Large intestine (tissue), 3 donors: Measurements from ENCODE around the gene ASCC3. TPM values are rescaled to one million over a fixed set of nuclear protein-coding genes. Genes with fewer than 3 reads are reported as not detected.
"Not testable (repeated sequence)": the region's sequence is repeated elsewhere in the genome, so short reads cannot be mapped to it uniquely, and the experiment has no call there.

Experiments
- DNase-seq, 2 donors: peaks; one replicate each; pipeline versions ENCODE4 v3.0.0 to v3.0.0-alpha.2; 2013
- H3K27ac ChIP-seq: one replicate; pipeline ENCODE4 v1.5.1; 2013; ENCODE audit warnings: low read length
- H3K27me3 ChIP-seq: 2 replicates; pipeline ENCODE4 v1.6.1; 2013; ENCODE audit warnings: low read length; ENCODE audit not compliant: control insufficient read depth, insufficient read depth
- H3K36me3 ChIP-seq: 2 replicates; pipeline ENCODE4 v1.6.1; 2013; ENCODE audit warnings: low read length; ENCODE audit not compliant: control insufficient read depth, insufficient read depth
- H3K4me1 ChIP-seq: one replicate; pipeline ENCODE4 v1.6.1; 2013; ENCODE audit warnings: low read length; ENCODE audit not compliant: control insufficient read depth, insufficient read depth
- H3K4me3 ChIP-seq: one replicate; pipeline ENCODE4 v1.5.1; 2013; ENCODE audit warnings: low read length
- H3K9me3 ChIP-seq: one replicate; pipeline ENCODE4 v1.6.1; 2013; ENCODE audit warnings: mild to moderate bottlenecking, low read depth, low read length, moderate library complexity; ENCODE audit not compliant: control insufficient read depth
- WGBS: methylation state at CpG from one replicate; pipeline ENCODE4 v1.1.5; 2013; ENCODE audit warnings: low lambda C conversion rate; ENCODE audit not compliant: insufficient coverage; 5-methylcytosine and 5-hydroxymethylcytosine counted together
- polyA plus RNA-seq: library from polyadenylated mRNA; unstranded; fragments of 120-200 nt; gene quantifications from one replicate; pipeline ENCODE4 v1.2.1, GENCODE V29; 2013

The ASCC3 gene
- polyA plus RNA-seq, 1 donor: 25.8 TPM

GRCh38 chr6:100906325-100906724, 25.2 kb upstream of the ASCC3 start:
- Histone ChIP-seq H3K9me3 (no peaks in the 10 kb centered on the region), H3K36me3 (no peaks in the 10 kb centered on the region), H3K4me3 (no peak overlapping the region), H3K27ac (no peak overlapping the region), H3K4me1 (peaks cover 4% of the 10 kb centered on the region), H3K27me3 (no peaks in the 10 kb centered on the region)
- no peak for DNase-seq
- WGBS: no CpG with 5 or more reads among the region's 1 CpG

DNA sequence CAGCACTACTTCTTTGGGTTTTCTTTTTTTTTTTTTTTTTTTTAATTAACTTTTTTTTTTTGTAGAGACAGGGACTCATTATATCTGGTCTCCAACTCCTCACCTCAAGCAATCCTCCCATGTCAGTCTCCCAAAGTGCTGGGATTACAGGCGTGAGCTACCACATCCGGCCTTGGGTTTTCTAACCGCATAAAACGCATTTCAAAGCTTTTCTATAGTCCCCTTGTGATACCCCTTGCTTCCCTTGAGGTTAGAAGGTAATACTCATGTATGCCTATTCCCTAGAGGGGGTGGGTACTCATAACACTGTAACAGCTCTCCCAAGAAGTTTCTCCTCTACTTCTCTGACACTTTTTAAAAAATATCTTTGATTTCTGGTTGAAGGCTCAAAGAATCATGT, 23.9 kb upstream of the ASCC3 start:
- DNase-seq: no peak
- Histone ChIP-seq H3K9me3 (no peaks in the 10 kb centered on the region), H3K27ac (no peak overlapping the region), H3K27me3 (no peaks in the 10 kb centered on the region), H3K36me3 (no peaks in the 10 kb centered on the region), H3K4me1 (peaks cover 4% of the 10 kb centered on the region), H3K4me3 (no peak overlapping the region)
- no CpG with 5 or more reads among the region's 4 CpGs for WGBS

DNA sequence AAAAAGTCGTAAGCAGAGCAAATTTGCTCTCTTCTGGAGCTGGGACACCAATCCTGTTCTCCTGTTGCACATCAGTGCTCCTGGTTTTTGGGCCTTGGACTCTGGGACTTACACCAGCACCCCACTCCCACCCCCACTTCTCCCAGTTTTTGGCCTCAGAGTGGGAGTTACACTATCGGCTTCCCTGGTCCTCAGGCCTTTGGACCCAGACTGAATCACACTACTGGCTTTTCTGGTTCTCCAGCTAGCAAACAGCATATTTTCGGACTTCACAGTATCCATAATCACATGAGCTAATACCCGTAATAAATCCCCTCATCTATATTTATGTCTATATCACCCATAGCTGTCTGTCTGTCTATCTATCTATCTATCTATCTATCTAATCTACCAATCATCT, 23.2 kb upstream of the ASCC3 start:
- Histone ChIP-seq H3K36me3 (no peaks in the 10 kb centered on the region), H3K27ac (no peak overlapping the region), H3K27me3 (no peaks in the 10 kb centered on the region), H3K9me3 (no peaks in the 10 kb centered on the region), H3K4me1 (peaks cover 4% of the 10 kb centered on the region), H3K4me3 (no peak overlapping the region)
- peak in 1 of 2 donors; percentile 48 for DNase-seq
- WGBS: no CpG with 5 or more reads among the region's 4 CpGs

GRCh38 chr6:100901582-100901981, 20.5 kb upstream of the ASCC3 start:
- no peak for DNase-seq
- Histone ChIP-seq H3K36me3 (no peaks in the 10 kb centered on the region), H3K27ac (no peak overlapping the region), H3K4me1 (peaks cover 4% of the 10 kb centered on the region), H3K4me3 (no peak overlapping the region), H3K9me3 (no peaks in the 10 kb centered on the region), H3K27me3 (no peaks in the 10 kb centered on the region)
- 61% methylated on average over 3 of the region's 3 CpGs for WGBS

DNA sequence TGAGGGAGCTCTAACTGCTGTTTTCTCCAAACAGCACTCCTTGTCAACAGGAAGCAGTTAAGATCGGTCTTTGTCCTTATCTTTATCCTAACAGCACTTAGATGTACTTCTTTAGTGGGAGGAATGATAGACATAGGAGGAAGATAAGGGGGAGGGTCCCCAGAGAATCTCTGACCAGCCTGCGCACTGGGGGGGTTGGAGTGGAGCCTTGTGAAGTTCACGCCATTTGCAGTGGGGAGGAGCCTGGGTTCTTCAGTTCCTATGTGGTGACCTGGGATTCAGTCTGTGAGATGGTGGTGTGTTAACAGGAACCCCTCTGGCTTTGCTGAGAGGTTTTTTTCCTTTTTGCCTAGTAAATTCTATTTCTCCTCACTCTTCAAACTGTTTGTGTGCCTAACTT, 18.1 kb upstream of the ASCC3 start:
- no peaks in the 10 kb centered on the region for H3K36me3 ChIP-seq
- H3K27me3 ChIP-seq: no peaks in the 10 kb centered on the region
- WGBS: no CpG with 5 or more reads among the region's 3 CpGs
- no peak overlapping the region for H3K4me3 ChIP-seq
- no peaks in the 10 kb centered on the region for H3K9me3 ChIP-seq
- H3K4me1 ChIP-seq: peaks cover 2% of the 10 kb centered on the region
- DNase-seq: no peak
- no peak overlapping the region for H3K27ac ChIP-seq

DNA sequence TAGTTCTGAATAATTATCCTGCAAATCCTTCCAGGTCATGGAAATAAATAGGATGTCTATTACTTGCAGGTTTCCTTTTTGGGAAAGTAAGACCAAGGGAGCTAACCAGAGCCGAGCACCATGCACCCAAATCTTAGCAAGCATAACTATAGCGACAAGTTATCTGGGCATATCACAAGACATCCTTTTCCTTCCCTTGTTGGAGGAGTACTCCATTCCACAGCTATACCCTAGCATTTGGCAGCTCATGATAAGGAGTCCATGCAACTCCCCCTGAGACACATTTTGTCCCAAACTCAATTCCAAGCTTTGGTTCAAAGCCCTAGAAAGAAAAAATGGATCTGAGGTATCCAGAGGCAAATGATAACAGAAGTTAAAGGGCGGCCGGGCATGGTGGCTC, 16.5 kb upstream of the ASCC3 start:
- H3K4me3 ChIP-seq: no peak overlapping the region
- H3K4me1 ChIP-seq: no peaks in the 10 kb centered on the region
- no peaks in the 10 kb centered on the region for H3K36me3 ChIP-seq
- H3K27ac ChIP-seq: no peak overlapping the region
- H3K9me3 ChIP-seq: no peaks in the 10 kb centered on the region
- H3K27me3 ChIP-seq: no peaks in the 10 kb centered on the region
- no peak for DNase-seq
- WGBS: no CpG with 5 or more reads among the region's 4 CpGs

GRCh38 chr6:100893743-100894142, 12.6 kb upstream of the ASCC3 start:
- Histone ChIP-seq H3K27ac (no peak overlapping the region), H3K4me1 (no peaks in the 10 kb centered on the region), H3K27me3 (no peaks in the 10 kb centered on the region), H3K36me3 (no peaks in the 10 kb centered on the region), H3K4me3 (no peak overlapping the region), H3K9me3 (no peaks in the 10 kb centered on the region)
- no CpG with 5 or more reads among the region's 3 CpGs for WGBS
- no peak for DNase-seq

GRCh38 chr6:100892693-100893092, 11.6 kb upstream of the ASCC3 start:
- DNase-seq: no peak
- Histone ChIP-seq H3K9me3 (no peaks in the 10 kb centered on the region), H3K27ac (no peak overlapping the region), H3K36me3 (no peaks in the 10 kb centered on the region), H3K27me3 (no peaks in the 10 kb centered on the region), H3K4me1 (no peaks in the 10 kb centered on the region), H3K4me3 (no peak overlapping the region)
- 86% methylated on average over 1 of the region's 3 CpGs for WGBS

- Histone ChIP-seq H3K27me3 (no peaks in the 10 kb centered on the region), H3K4me3 (no peak overlapping the region), H3K9me3 (no peaks in the 10 kb centered on the region), H3K4me1 (no peaks in the 10 kb centered on the region), H3K27ac (no peak overlapping the region), H3K36me3 (no peaks in the 10 kb centered on the region)
- no peak for DNase-seq
- no CpG with 5 or more reads among the region's 3 CpGs for WGBS
These were observed 11.0 kb upstream of the ASCC3 start for GRCh38 chr6:100892116-100892515.

- no peak for DNase-seq
- WGBS: no CpG with 5 or more reads among the region's 1 CpG
These were observed 9.9 kb upstream of the ASCC3 start for GRCh38 chr6:100891079-100891478.

DNA sequence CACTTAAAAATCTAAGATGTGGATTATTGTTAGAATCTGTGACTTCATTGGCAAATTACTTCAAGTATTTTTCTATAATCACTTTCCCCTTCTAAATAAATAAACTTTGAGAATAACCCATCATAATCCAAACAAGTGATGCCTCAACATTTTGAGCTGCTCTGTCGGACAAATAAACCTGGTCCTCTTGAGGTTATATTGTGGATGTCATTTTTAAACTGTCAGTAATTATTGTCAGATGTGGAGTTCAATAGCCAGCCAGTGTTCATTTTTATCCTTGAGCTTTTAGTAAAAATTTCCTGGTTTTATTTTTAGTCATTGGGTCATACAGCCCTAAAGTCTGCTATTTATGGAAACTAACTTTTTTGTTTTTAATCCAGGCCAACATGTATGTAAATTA, 9.5 kb upstream of the ASCC3 start:
- WGBS: no CpG with 5 or more reads among the region's 1 CpG
- not testable (repeated sequence) for H3K4me3 ChIP-seq, H3K36me3 ChIP-seq, H3K27me3 ChIP-seq, H3K4me1 ChIP-seq, H3K9me3 ChIP-seq, H3K27ac ChIP-seq, DNase-seq

More at GRCh38 chr6:100891079-100891478, 9.9 kb upstream of the ASCC3 start:
- Histone ChIP-seq H3K36me3 (no peaks in the 10 kb centered on the region), H3K27me3 (no peaks in the 10 kb centered on the region), H3K4me1 (no peaks in the 10 kb centered on the region), H3K4me3 (no peak overlapping the region), H3K9me3 (no peaks in the 10 kb centered on the region), H3K27ac (no peak overlapping the region)
